Astrocyte (in vitro differentiated cells and primary cell): Measurements from ENCODE around the gene C6. TPM values are rescaled to one million over a fixed set of nuclear protein-coding genes. Genes with fewer than 3 reads are reported as not detected.

Experiments used
- DNase-seq: peaks from one replicate; pipeline ENCODE4 v3.0.0-alpha.2; 2010; ENCODE audit warnings: low read depth
- FAIRE-seq: peaks from 2 replicates; lab custom pipeline; 2011; peaks lifted over from hg19 to GRCh38; lab: Jason Lieb, UNC
- H2AFZ ChIP-seq: 2 replicates; pipeline ENCODE4 v1.6.0; 2012; ENCODE audit warnings: low read depth, low read length, inconsistent platforms
- H3K27ac ChIP-seq: 2 replicates; pipeline ENCODE4 v1.5.1; 2011; ENCODE audit warnings: low read depth, low read length, inconsistent platforms
- H3K27me3 ChIP-seq: 2 replicates; pipeline ENCODE4 v1.6.0; 2011; ENCODE audit warnings: low read length, inconsistent platforms; ENCODE audit not compliant: insufficient read depth
- H3K36me3 ChIP-seq: 2 replicates; pipeline ENCODE4 v1.5.1; 2011; ENCODE audit warnings: low read length, inconsistent platforms; ENCODE audit not compliant: insufficient read depth
- H3K4me1 ChIP-seq: 2 replicates; pipeline ENCODE4 v1.5.1; 2011; ENCODE audit warnings: low read length, inconsistent platforms; ENCODE audit not compliant: insufficient read depth
- H3K4me2 ChIP-seq: 2 replicates; pipeline ENCODE4 v1.6.0; 2012; ENCODE audit warnings: low read length, inconsistent platforms
- H3K4me3 ChIP-seq: 2 replicates; pipeline ENCODE4 v1.5.1; 2011; ENCODE audit warnings: low read depth, mild to moderate bottlenecking, low read length, inconsistent platforms; ENCODE audit not compliant: insufficient read depth
- H3K79me2 ChIP-seq: 2 replicates; pipeline ENCODE4 v1.6.0; 2012; ENCODE audit warnings: mild to moderate bottlenecking, low read length, inconsistent platforms; ENCODE audit not compliant: insufficient read depth
- H3K9ac ChIP-seq: 2 replicates; pipeline ENCODE4 v1.6.0; 2012; ENCODE audit warnings: mild to moderate bottlenecking, low read length, inconsistent platforms
- H3K9me3 ChIP-seq: 2 replicates; pipeline ENCODE4 v1.5.1; 2012; ENCODE audit warnings: low read depth, mild to moderate bottlenecking, low read length, inconsistent platforms; ENCODE audit not compliant: insufficient read depth
- H4K20me1 ChIP-seq: 2 replicates; pipeline ENCODE4 v1.6.0; 2012; ENCODE audit warnings: low read length, inconsistent platforms; ENCODE audit not compliant: insufficient read depth
- H3K27ac Mint-ChIP-seq: one replicate; pipeline ENCODE4 v1.8.0; 2021; ENCODE audit warnings: mild to moderate bottlenecking, mixed read lengths; ENCODE audit not compliant: unreplicated experiment
- H3K27me3 Mint-ChIP-seq: one replicate; pipeline ENCODE4 v1.8.0; 2021; ENCODE audit warnings: low read depth, mixed read lengths; ENCODE audit not compliant: unreplicated experiment
- H3K36me3 Mint-ChIP-seq: one replicate; pipeline ENCODE4 v1.8.0; 2021; ENCODE audit warnings: low read depth, mixed read lengths; ENCODE audit not compliant: unreplicated experiment
- H3K4me1 Mint-ChIP-seq: one replicate; pipeline ENCODE4 v1.8.0; 2021; ENCODE audit warnings: low read depth, mixed read lengths; ENCODE audit not compliant: unreplicated experiment
- H3K4me3 Mint-ChIP-seq: one replicate; pipeline ENCODE4 v1.8.0; 2021; ENCODE audit warnings: mild to moderate bottlenecking, moderate library complexity, mixed read lengths; ENCODE audit not compliant: unreplicated experiment
- H3K9me3 Mint-ChIP-seq: one replicate; pipeline ENCODE4 v1.8.0; 2021; ENCODE audit warnings: mild to moderate bottlenecking, mixed read lengths; ENCODE audit not compliant: unreplicated experiment
- EZH2 ChIP-seq: IDR thresholded peaks from 2 replicates; pipeline ENCODE4 v1.6.1; 2012; ENCODE audit warnings: mild to moderate bottlenecking, low read length, inconsistent platforms; ENCODE audit not compliant: insufficient read depth
- total RNA-seq: library from RNA; stranded (reverse); gene quantifications from 2 replicates; pipeline ENCODE4 v1.2.1, GENCODE V29; 2021
- TF ChIP-seq, protein P1 (sequence below): IDR thresholded peaks from 2 replicates; pipeline ENCODE4 v1.5.1; 2011; ENCODE audit warnings: low read depth, mild to moderate bottlenecking, inconsistent platforms, low read length, moderate library complexity; ENCODE audit not compliant: insufficient read depth

The C6 gene
- total RNA-seq, 1 donor from 2014 or later, result not detected

DNA sequence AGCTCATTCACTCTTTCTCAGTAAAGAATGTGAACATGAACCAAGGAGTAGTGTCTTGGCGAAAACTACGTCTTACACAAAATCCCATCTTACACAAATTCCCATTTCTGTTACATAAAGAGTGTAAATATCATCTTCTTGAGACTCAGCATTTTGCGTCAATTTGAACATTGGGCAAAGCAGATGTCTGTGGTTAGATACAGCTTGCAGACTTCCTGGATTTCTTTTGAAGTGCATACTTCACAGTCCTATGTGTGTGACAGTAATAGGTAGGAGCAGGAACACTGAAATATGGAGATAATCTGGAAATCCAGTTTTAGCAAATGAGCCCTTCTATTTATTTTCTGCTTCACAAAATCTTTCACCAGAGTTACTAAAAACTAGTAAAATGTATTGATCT is 58.8 kb downstream of the C6 start:
- Mint-ChIP-seq H3K9me3 (no peaks in the 10 kb centered on the region), H3K36me3 (no peaks in the 10 kb centered on the region), H3K27me3 (peaks cover 2% of the 10 kb centered on the region), H3K27ac (no peak overlapping the region), H3K4me3 (no peak overlapping the region), H3K4me1 (peaks cover 5% of the 10 kb centered on the region)
- H3K9ac ChIP-seq, result no peak overlapping the region
- no peaks in the 10 kb centered on the region for H4K20me1 ChIP-seq
- no peaks in the 10 kb centered on the region for H3K36me3 ChIP-seq
- H3K9me3 ChIP-seq, result no peaks in the 10 kb centered on the region
- TF ChIP-seq, protein P1, sequence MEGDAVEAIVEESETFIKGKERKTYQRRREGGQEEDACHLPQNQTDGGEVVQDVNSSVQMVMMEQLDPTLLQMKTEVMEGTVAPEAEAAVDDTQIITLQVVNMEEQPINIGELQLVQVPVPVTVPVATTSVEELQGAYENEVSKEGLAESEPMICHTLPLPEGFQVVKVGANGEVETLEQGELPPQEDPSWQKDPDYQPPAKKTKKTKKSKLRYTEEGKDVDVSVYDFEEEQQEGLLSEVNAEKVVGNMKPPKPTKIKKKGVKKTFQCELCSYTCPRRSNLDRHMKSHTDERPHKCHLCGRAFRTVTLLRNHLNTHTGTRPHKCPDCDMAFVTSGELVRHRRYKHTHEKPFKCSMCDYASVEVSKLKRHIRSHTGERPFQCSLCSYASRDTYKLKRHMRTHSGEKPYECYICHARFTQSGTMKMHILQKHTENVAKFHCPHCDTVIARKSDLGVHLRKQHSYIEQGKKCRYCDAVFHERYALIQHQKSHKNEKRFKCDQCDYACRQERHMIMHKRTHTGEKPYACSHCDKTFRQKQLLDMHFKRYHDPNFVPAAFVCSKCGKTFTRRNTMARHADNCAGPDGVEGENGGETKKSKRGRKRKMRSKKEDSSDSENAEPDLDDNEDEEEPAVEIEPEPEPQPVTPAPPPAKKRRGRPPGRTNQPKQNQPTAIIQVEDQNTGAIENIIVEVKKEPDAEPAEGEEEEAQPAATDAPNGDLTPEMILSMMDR, result no peak
- no peak for TF ChIP-seq EZH2
- H3K4me3 ChIP-seq, result no peak overlapping the region
- H3K27ac ChIP-seq, result no peak overlapping the region
- DNase-seq (peak; percentile 44), FAIRE-seq (no peak)
- H2AFZ ChIP-seq, result no peak overlapping the region
- H3K79me2 ChIP-seq, result no peaks in the 10 kb centered on the region
- no peaks in the 10 kb centered on the region for H3K27me3 ChIP-seq
- H3K4me1 ChIP-seq, result no peaks in the 10 kb centered on the region
- H3K4me2 ChIP-seq, result no peak overlapping the region

DNA sequence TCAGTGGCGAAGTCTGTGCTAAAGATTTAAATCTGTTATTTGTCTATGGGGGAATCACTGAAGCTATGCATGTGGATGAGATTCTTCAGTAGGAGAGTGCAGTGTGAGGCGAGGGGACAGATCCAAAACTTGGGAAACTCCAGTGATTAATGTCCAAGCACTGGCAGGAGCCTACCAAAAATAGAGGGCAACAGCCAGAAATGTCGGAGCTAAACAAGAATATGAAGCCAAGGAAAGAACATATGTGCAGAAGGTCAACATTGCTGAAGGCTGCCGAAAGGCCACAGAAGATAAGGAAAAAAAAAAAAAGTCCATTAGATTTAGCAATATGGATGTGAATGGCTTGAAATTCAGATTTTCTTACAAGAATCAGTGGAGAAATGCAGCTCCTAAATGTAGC is 61.8 kb downstream of the C6 start:
- Histone ChIP-seq H4K20me1 (no peaks in the 10 kb centered on the region), H3K4me3 (no peak overlapping the region), H3K4me1 (no peaks in the 10 kb centered on the region), H3K27ac (no peak overlapping the region), H2AFZ (no peak overlapping the region), H3K79me2 (no peaks in the 10 kb centered on the region), H3K9me3 (no peaks in the 10 kb centered on the region), H3K4me2 (no peak overlapping the region), H3K27me3 (no peaks in the 10 kb centered on the region), H3K9ac (no peak overlapping the region), H3K36me3 (no peaks in the 10 kb centered on the region)
- Mint-ChIP-seq H3K36me3 (no peaks in the 10 kb centered on the region), H3K4me1 (peaks cover 5% of the 10 kb centered on the region), H3K27ac (no peak overlapping the region), H3K4me3 (no peak overlapping the region), H3K9me3 (no peaks in the 10 kb centered on the region), H3K27me3 (peaks cover 2% of the 10 kb centered on the region)
- no peak for DNase-seq
- TF ChIP-seq, protein P1, result no peak
- no peak for TF ChIP-seq EZH2
- no peak for FAIRE-seq

DNA sequence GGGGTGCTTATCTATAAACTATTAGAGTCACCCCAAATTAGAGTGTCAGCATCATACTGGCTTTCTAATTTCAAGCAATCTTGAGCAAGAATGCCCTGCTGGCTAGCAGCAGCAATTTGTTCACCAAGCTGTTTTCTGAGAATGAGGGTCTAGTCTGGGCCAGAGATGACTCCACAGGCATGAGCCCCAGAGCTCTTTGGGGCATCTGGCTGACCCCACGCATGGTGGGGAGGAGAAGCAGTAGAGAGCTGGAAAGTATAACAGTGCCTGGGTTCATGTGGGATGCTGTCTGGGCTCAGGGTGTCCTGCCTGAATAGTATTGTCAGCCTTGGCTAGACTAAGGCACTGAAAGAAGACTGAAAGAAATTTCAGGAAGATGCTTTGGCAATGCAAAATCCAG is 64.9 kb downstream of the C6 start:
- H3K36me3 Mint-ChIP-seq, result no peaks in the 10 kb centered on the region
- Histone ChIP-seq H3K27ac (no peak overlapping the region), H3K4me1 (no peaks in the 10 kb centered on the region), H3K27me3 (no peaks in the 10 kb centered on the region), H3K4me2 (no peak overlapping the region), H3K36me3 (no peaks in the 10 kb centered on the region), H4K20me1 (no peaks in the 10 kb centered on the region), H3K9me3 (no peaks in the 10 kb centered on the region), H3K9ac (no peak overlapping the region), H3K4me3 (no peak overlapping the region), H2AFZ (no peak overlapping the region), H3K79me2 (no peaks in the 10 kb centered on the region)
- no peak overlapping the region for H3K4me3 Mint-ChIP-seq
- DNase-seq, result no peak
- no peaks in the 10 kb centered on the region for H3K4me1 Mint-ChIP-seq
- H3K27me3 Mint-ChIP-seq, result peaks cover 2% of the 10 kb centered on the region
- peaks cover 3% of the 10 kb centered on the region for H3K9me3 Mint-ChIP-seq
- H3K27ac Mint-ChIP-seq, result no peak overlapping the region
- TF ChIP-seq, protein P1, result no peak
- TF ChIP-seq EZH2, result no peak
- FAIRE-seq, result no peak
